GM12875 (cell line): Measurements from ENCODE around the gene DCXR.

Experiments used
- H3K4me3 ChIP-seq: one replicate; pipeline ENCODE4 v1.5.1; 2011; ENCODE audit warnings: low read depth, low read length, control low read depth
- CTCF ChIP-seq: IDR thresholded peaks from 2 replicates; pipeline ENCODE4 v1.5.1; 2011; ENCODE audit warnings: low read depth, mild to moderate bottlenecking, control low read depth, inconsistent platforms, low read length, moderate library complexity, borderline replicate concordance; ENCODE audit not compliant: insufficient read depth

DCXR gene

GRCh38 chr17:82006468-82007227 lies 30.8 kb downstream of the DCXR start:
- TF ChIP-seq CTCF = no peak
- H3K4me3 ChIP-seq = no peak overlapping the region

GRCh38 chr17:82005701-82006348 lies 31.7 kb downstream of the DCXR start:
- TF ChIP-seq CTCF = no peak
- no peak overlapping the region for H3K4me3 ChIP-seq

GRCh38 chr17:82004517-82005455 lies 32.7 kb downstream of the DCXR start:
- H3K4me3 ChIP-seq = no peak overlapping the region
- no peak for TF ChIP-seq CTCF

GRCh38 chr17:82003411-82004381 lies 33.8 kb downstream of the DCXR start:
- TF ChIP-seq CTCF = no peak
- no peak overlapping the region for H3K4me3 ChIP-seq

GRCh38 chr17:82001571-82002056 lies 35.9 kb downstream of the DCXR start:
- no peak overlapping the region for H3K4me3 ChIP-seq
- TF ChIP-seq CTCF = no peak
